GM12878 (cell line): ENCODE measurements around the gene RTN4RL1.

Experiments used
- ATF7 ChIP-seq: fragments of 450-650 bp; IDR thresholded peaks from 2 replicates; pipeline ENCODE4 v1.6.1; 2016; ENCODE audit warnings: low read depth, mild to moderate bottlenecking
- BHLHE40 ChIP-seq, 2 experiments: fragments of 450-650 bp in 1 of 2; IDR thresholded peaks; 2 replicates each; pipeline ENCODE4 v1.6.1; 2011 to 2017; ENCODE audit warnings: low read depth in 2 of 2, borderline replicate concordance in 1 of 2, improper control_type of control experiment in 1 of 2, low read length in 1 of 2, mild to moderate bottlenecking in 1 of 2
- CTCF ChIP-seq, 3 experiments: IDR thresholded peaks in 2 of 3; conservative IDR thresholded peaks in 1 of 3; 2 replicates each; pipeline ENCODE4 v1.5.1; 2011; ENCODE audit warnings: low read depth in 3 of 3, low read length in 3 of 3, mild to moderate bottlenecking in 3 of 3, control low read depth in 2 of 3, moderate library complexity in 2 of 3, inconsistent platforms in 1 of 3, mixed read lengths in 1 of 3; ENCODE audit not compliant: control insufficient read depth in 2 of 3, insufficient read depth in 1 of 3; ENCODE audit errors: extremely low read depth in 1 of 3
- EP300 ChIP-seq, 2 experiments: fragments of 150-350 bp in 1 of 2; IDR thresholded peaks; 2 replicates each; pipeline ENCODE4 v1.6.1; 2011 to 2012; ENCODE audit warnings: low read depth in 2 of 2, low read length in 2 of 2, borderline replicate concordance in 1 of 2, improper control_type of control experiment in 1 of 2, inconsistent platforms in 1 of 2; ENCODE audit not compliant: control insufficient read depth in 1 of 2
- FOS ChIP-seq: IDR thresholded peaks from 3 replicates; pipeline ENCODE4 v1.6.1; 2011; ENCODE audit warnings: borderline replicate concordance; ENCODE audit not compliant: insufficient read length; ENCODE audit errors: extremely low read depth
- FOXM1 ChIP-seq: IDR thresholded peaks from 2 replicates; pipeline ENCODE4 v1.6.1; 2012; ENCODE audit warnings: low read depth, mild to moderate bottlenecking, inconsistent platforms, low read length, moderate library complexity
- IRF4 ChIP-seq: IDR thresholded peaks from 2 replicates; pipeline ENCODE4 v1.6.1; 2011; ENCODE audit warnings: low read depth, low read length
- POLR2A ChIP-seq: IDR thresholded peaks from 2 replicates; pipeline ENCODE4 v1.6.1; 2011; ENCODE audit warnings: low read depth, mild to moderate bottlenecking, low read length
- REST ChIP-seq: IDR thresholded peaks from 2 replicates; pipeline ENCODE4 v1.6.1; 2012; ENCODE audit warnings: mild to moderate bottlenecking, low read depth, low read length
- SP1 ChIP-seq: IDR thresholded peaks from one replicate; pipeline ENCODE4 v1.6.1; 2011; ENCODE audit warnings: low read depth, low read length
- SREBF1 ChIP-seq: IDR thresholded peaks from 2 replicates; pipeline ENCODE4 v1.6.1; 2012; ENCODE audit warnings: mild to moderate bottlenecking, low read length

- TF ChIP-seq SP1 (no peak), CTCF (IDR thresholded peaks at IDR 0.05 in 2 of 3, conservative IDR thresholded peaks at IDR 0.05 in 1 of 3; ENCODE audit: control insufficient read depth in 2 of 3, extremely low read depth in 1 of 3, insufficient read depth in 1 of 3, low read depth in 3 of 3, low read length in 3 of 3) (no peak), EP300 (IDR thresholded peaks at IDR 0.05; ENCODE audit: borderline replicate concordance in 1 of 2, control insufficient read depth in 1 of 2, low read depth in 2 of 2, low read length in 2 of 2) (no peak), SREBF1 (no peak), IRF4 (no peak), FOS (no peak), REST (no peak), FOXM1 (no peak), ATF7 (no peak), POLR2A (0 out of 2 replicates have a peak, but pooled peaks have one; percentile 23), BHLHE40 (IDR thresholded peaks at IDR 0.05; ENCODE audit: borderline replicate concordance in 1 of 2, low read depth in 2 of 2, low read length in 1 of 2) (no peak)
These were observed 18.7 kb upstream of the RTN4RL1 start for GRCh38 chr17:2043785-2044184.
